SK-N-SH treated with all-trans-retinoic acid at 6 μM for 48 hours (cell line): ENCODE results near the gene DBN1.

ENCODE experiments used
- ATAC-seq: fragments of 200-7000 bp; cut with Tn5 transposase; 3 replicates; pipeline ENCODE4 v1.9.1; 2020; ENCODE audit warnings: mild to moderate bottlenecking, moderate library complexity
- ARNTL ChIP-seq: fragments of 450-650 bp; formaldehyde crosslinking; IDR thresholded peaks from 2 replicates; pipeline ENCODE4 v1.5.0; 2020; ENCODE audit warnings: low read depth, mild to moderate bottlenecking, moderate library complexity, borderline replicate concordance
- BACH2 ChIP-seq: fragments of 250-450 bp; sonication (Bioruptor Pico); IDR thresholded peaks from 2 replicates; pipeline ENCODE4 v1.9.0; 2021; ENCODE audit warnings: mild to moderate bottlenecking, borderline replicate concordance
- ESRRG ChIP-seq: fragments of 250-450 bp; sonication (Bioruptor Pico); IDR thresholded peaks from 2 replicates; pipeline ENCODE4 v1.6.1; 2021; ENCODE audit warnings: mild to moderate bottlenecking
- GLIS3 ChIP-seq: fragments of 250-450 bp; sonication (Bioruptor Pico); IDR thresholded peaks from 2 replicates; pipeline ENCODE4 v1.5.0; 2020; ENCODE audit warnings: mild to moderate bottlenecking, moderate library complexity
- ISL1 ChIP-seq: fragments of 250-450 bp; sonication (Bioruptor Pico); IDR thresholded peaks from 2 replicates; pipeline ENCODE4 v2.1.2; 2022; ENCODE audit warnings: mild to moderate bottlenecking, moderate library complexity
- OSR1 ChIP-seq: fragments of 250-450 bp; sonication (Bioruptor Pico); IDR thresholded peaks from 2 replicates; pipeline ENCODE4 v1.8.0; 2022; ENCODE audit warnings: moderate library complexity, mild to moderate bottlenecking, inconsistent platforms
- PATZ1 ChIP-seq: fragments of 250-450 bp; sonication (Bioruptor Pico); IDR thresholded peaks from 2 replicates; pipeline ENCODE4 v1.8.0; 2020; ENCODE audit warnings: mild to moderate bottlenecking, moderate library complexity, borderline replicate concordance
- PPARA ChIP-seq: fragments of 250-450 bp; sonication (Bioruptor Pico); IDR thresholded peaks from 2 replicates; pipeline ENCODE4 v1.5.0; 2020; ENCODE audit warnings: mild to moderate bottlenecking, borderline replicate concordance
- RARB ChIP-seq: fragments of 250-450 bp; sonication (Bioruptor Pico); IDR thresholded peaks from 2 replicates; pipeline ENCODE4 v1.8.0; 2021; ENCODE audit warnings: mild to moderate bottlenecking, moderate library complexity
- SNAI2 ChIP-seq: fragments of 250-450 bp; sonication (Bioruptor Pico); IDR thresholded peaks from 2 replicates; pipeline ENCODE4 v1.5.0; 2020; ENCODE audit warnings: mild to moderate bottlenecking, moderate library complexity
- TCF4 ChIP-seq: fragments of 250-450 bp; sonication (Bioruptor Pico); IDR thresholded peaks from 2 replicates; pipeline ENCODE4 v1.8.0; 2021; ENCODE audit warnings: mild to moderate bottlenecking, moderate library complexity, borderline replicate concordance
- TOX ChIP-seq: fragments of 250-450 bp; sonication (Bioruptor Pico); IDR thresholded peaks from 2 replicates; pipeline ENCODE4 v1.8.0; 2021; ENCODE audit warnings: mild to moderate bottlenecking, moderate library complexity, borderline replicate concordance
- ZC3H10 ChIP-seq: fragments of 250-450 bp; sonication (Bioruptor Pico); IDR thresholded peaks from 2 replicates; pipeline ENCODE4 v1.5.1; 2021; ENCODE audit warnings: mild to moderate bottlenecking, moderate library complexity
- ZNF565 ChIP-seq: fragments of 450-650 bp; formaldehyde crosslinking; conservative IDR thresholded peaks from 2 replicates; pipeline ENCODE4 v1.5.0; 2020; ENCODE audit warnings: low read depth, mild to moderate bottlenecking, moderate library complexity
- ZNF70 ChIP-seq: fragments of 450-650 bp; formaldehyde crosslinking; IDR thresholded peaks from 2 replicates; pipeline ENCODE4 v1.5.0; 2020; ENCODE audit warnings: mild to moderate bottlenecking, moderate library complexity
- ZNF8 ChIP-seq: fragments of 450-650 bp; formaldehyde crosslinking; IDR thresholded peaks from 2 replicates; pipeline ENCODE4 v1.5.0; 2020; ENCODE audit warnings: mild to moderate bottlenecking, moderate library complexity
- TF ChIP-seq, protein P1 (sequence below): fragments of 250-450 bp; sonication (Bioruptor Pico); IDR thresholded peaks from 2 replicates; pipeline ENCODE4 v1.5.1; 2020; ENCODE audit warnings: low read depth, mild to moderate bottlenecking, moderate library complexity
- TF ChIP-seq, protein P2 (sequence below): fragments of 250-450 bp; sonication (Bioruptor Pico); IDR thresholded peaks from 2 replicates; pipeline ENCODE4 v1.5.0; 2020; ENCODE audit warnings: mild to moderate bottlenecking, moderate library complexity
- TF ChIP-seq, protein P3 (sequence below): fragments of 250-450 bp; sonication (Bioruptor Pico); IDR thresholded peaks from 2 replicates; pipeline ENCODE4 v1.5.1; 2021; ENCODE audit warnings: mild to moderate bottlenecking, moderate library complexity
- TF ChIP-seq, protein P4 (sequence below): fragments of 250-450 bp; sonication (Bioruptor Pico); IDR thresholded peaks from 2 replicates; pipeline ENCODE4 v1.8.0; 2021; ENCODE audit warnings: low read depth, mild to moderate bottlenecking, moderate library complexity, borderline replicate concordance

DBN1 gene

DNA sequence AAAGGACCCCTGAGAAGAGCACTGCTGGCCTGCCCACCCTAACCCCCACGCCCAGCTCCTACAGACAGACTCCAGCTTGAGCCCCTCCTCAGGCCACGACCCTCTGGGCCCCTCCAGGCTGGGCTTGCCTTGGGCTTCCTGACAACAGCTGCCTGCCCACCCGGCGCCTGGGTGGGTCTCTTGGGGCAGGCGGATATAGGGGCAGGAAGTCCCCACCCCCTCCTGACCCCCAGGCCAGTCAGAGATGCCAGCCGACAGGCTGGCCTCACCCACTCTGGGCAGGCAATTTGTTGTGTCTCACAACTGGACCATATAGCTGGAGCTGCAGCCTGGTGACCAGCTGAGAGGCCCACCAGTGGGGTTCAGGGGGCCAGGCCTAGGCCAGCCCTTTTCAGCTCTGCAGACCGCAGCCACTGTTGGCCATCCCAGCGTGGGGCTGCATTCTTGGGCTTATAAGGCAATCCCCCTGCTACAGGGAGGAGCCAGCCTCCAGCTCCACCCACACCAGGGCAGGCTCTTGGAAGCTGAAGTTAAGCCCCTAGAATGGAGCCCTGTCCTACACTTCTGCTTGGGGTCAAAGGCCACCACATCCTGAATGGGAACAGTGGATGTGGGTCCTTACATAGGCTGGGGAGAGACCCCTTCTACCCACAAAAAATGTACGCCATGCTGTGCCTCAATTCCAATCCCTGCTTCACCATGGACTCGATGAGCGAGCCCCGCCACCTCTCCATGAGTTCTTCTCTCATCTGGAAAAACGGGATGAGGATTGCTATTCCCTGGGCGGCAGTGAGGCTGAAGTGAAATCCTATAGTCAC, 22.0 kb upstream of the DBN1 start:
- ATAC-seq, result peak; percentile 31

DNA sequence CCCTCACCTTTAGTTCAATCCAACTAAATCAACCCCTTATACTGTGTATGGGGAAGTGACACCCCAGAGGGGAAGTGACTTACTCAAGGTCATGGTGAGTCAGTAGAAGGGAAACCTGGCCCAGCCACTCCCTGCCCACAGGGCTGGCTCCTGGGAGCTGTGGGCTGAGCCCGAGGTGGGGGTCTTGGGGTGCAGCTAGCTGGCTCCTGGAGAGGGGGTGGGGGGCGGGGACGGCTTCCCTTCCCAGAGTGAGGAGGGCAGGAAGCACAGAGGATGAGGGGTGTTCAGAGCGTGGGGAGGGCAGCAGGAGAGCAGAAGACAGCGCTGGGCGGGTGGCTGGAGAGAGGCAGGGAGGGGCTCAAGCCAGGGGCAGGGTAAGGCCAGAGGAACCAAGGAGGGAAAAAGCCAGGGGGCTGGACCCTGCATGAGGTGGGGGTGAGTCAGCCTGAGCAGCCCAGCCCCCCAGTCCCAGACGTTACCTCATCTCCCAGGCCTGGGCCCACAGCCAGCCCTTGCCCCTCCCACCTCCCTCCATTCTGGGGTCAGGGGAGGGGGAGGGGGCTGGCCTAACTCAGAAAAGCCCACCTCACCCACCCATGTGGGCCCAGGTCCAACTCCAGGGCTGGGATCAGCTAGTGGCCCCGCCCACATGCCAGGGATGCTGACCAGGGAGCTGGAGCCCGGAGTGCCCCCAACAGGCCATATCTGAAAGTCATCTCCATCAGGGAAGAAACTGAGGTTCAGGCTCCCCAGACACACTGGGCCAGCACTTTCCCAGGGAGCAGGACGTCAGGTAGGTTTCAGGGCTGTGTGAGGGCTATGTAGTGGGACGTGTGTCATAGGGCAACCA, 21.1 kb upstream of the DBN1 start:
- peak; percentile 19 for ATAC-seq
- TF ChIP-seq RARB (CRISPR knock-in tag), result no peak
- TF ChIP-seq ZNF8 (CRISPR knock-in tag), result no peak
- TF ChIP-seq, protein P1, sequence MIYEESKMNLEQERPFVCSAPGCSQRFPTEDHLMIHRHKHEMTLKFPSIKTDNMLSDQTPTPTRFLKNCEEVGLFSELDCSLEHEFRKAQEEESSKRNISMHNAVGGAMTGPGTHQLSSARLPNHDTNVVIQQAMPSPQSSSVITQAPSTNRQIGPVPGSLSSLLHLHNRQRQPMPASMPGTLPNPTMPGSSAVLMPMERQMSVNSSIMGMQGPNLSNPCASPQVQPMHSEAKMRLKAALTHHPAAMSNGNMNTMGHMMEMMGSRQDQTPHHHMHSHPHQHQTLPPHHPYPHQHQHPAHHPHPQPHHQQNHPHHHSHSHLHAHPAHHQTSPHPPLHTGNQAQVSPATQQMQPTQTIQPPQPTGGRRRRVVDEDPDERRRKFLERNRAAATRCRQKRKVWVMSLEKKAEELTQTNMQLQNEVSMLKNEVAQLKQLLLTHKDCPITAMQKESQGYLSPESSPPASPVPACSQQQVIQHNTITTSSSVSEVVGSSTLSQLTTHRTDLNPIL, result peak; percentile 83
- TF ChIP-seq PATZ1, result peak; percentile 45; the same call in 1 of the 2 replicates
- no peak for TF ChIP-seq SNAI2 (CRISPR knock-in tag)
- no peak for TF ChIP-seq ZC3H10 (CRISPR knock-in tag)
- TF ChIP-seq GLIS3 (CRISPR knock-in tag), result 0 out of 2 replicates have a peak, but pooled peaks have one; percentile 22
- no peak for TF ChIP-seq PPARA
- TF ChIP-seq, protein P2, sequence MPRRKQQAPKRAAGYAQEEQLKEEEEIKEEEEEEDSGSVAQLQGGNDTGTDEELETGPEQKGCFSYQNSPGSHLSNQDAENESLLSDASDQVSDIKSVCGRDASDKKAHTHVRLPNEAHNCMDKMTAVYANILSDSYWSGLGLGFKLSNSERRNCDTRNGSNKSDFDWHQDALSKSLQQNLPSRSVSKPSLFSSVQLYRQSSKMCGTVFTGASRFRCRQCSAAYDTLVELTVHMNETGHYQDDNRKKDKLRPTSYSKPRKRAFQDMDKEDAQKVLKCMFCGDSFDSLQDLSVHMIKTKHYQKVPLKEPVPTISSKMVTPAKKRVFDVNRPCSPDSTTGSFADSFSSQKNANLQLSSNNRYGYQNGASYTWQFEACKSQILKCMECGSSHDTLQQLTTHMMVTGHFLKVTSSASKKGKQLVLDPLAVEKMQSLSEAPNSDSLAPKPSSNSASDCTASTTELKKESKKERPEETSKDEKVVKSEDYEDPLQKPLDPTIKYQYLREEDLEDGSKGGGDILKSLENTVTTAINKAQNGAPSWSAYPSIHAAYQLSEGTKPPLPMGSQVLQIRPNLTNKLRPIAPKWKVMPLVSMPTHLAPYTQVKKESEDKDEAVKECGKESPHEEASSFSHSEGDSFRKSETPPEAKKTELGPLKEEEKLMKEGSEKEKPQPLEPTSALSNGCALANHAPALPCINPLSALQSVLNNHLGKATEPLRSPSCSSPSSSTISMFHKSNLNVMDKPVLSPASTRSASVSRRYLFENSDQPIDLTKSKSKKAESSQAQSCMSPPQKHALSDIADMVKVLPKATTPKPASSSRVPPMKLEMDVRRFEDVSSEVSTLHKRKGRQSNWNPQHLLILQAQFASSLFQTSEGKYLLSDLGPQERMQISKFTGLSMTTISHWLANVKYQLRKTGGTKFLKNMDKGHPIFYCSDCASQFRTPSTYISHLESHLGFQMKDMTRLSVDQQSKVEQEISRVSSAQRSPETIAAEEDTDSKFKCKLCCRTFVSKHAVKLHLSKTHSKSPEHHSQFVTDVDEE (CRISPR knock-in tag), result no peak
- TF ChIP-seq ISL1 (CRISPR knock-in tag), result no peak
- TF ChIP-seq ARNTL (CRISPR knock-in tag), result no peak
- TF ChIP-seq, protein P3, sequence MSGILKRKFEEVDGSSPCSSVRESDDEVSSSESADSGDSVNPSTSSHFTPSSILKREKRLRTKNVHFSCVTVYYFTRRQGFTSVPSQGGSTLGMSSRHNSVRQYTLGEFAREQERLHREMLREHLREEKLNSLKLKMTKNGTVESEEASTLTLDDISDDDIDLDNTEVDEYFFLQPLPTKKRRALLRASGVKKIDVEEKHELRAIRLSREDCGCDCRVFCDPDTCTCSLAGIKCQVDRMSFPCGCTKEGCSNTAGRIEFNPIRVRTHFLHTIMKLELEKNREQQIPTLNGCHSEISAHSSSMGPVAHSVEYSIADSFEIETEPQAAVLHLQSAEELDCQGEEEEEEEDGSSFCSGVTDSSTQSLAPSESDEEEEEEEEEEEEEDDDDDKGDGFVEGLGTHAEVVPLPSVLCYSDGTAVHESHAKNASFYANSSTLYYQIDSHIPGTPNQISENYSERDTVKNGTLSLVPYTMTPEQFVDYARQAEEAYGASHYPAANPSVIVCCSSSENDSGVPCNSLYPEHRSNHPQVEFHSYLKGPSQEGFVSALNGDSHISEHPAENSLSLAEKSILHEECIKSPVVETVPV, result no peak
- TF ChIP-seq BACH2 (CRISPR knock-in tag), result no peak
- no peak for TF ChIP-seq OSR1 (CRISPR knock-in tag)
- TF ChIP-seq ZNF70 (CRISPR knock-in tag), result no peak
- no peak for TF ChIP-seq ZNF565 (CRISPR knock-in tag)
- TF ChIP-seq TCF4 (CRISPR knock-in tag), result no peak

More for the DNA sequence above, 22.0 kb upstream of the DBN1 start:
- no peak for TF ChIP-seq TCF4 (CRISPR knock-in tag)

- ATAC-seq, result no peak
- no peak for TF ChIP-seq TOX (CRISPR knock-in tag)
- TF ChIP-seq ZNF70 (CRISPR knock-in tag), result no peak
- TF ChIP-seq, all 23 proteins: peak for 0
Observed at GRCh38 chr5:177493795-177494345, 20.4 kb upstream of the DBN1 start.

DNA sequence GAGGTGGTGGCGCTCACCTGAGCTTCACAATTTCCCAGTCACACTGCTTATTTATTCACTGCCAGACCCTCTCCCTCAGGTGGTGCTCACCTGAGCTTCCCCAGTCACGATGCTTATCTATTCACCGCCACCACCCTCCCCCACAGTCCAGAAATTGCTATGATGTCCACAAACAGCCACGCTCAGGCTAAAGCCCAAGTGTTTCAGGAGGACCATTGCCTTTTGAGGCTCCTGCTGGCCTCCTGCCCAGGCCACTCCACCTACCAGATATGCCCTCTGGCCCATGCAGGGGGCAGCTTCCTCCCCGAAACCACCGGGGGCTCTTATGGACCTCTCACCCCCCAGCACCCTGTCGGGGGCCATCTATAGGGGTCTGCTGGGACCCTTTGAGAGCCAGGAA, 19.4 kb upstream of the DBN1 start:
- ATAC-seq, result no peak
- no peak for TF ChIP-seq ARNTL (CRISPR knock-in tag)
- TF ChIP-seq BACH2 (CRISPR knock-in tag), result no peak
- no peak for TF ChIP-seq PPARA
- TF ChIP-seq ZNF70 (CRISPR knock-in tag), result no peak
- TF ChIP-seq ZNF565 (CRISPR knock-in tag), result no peak
- TF ChIP-seq TCF4 (CRISPR knock-in tag), result no peak
- no peak for TF ChIP-seq OSR1 (CRISPR knock-in tag)
- no peak for TF ChIP-seq TOX (CRISPR knock-in tag)
- TF ChIP-seq, protein P4, sequence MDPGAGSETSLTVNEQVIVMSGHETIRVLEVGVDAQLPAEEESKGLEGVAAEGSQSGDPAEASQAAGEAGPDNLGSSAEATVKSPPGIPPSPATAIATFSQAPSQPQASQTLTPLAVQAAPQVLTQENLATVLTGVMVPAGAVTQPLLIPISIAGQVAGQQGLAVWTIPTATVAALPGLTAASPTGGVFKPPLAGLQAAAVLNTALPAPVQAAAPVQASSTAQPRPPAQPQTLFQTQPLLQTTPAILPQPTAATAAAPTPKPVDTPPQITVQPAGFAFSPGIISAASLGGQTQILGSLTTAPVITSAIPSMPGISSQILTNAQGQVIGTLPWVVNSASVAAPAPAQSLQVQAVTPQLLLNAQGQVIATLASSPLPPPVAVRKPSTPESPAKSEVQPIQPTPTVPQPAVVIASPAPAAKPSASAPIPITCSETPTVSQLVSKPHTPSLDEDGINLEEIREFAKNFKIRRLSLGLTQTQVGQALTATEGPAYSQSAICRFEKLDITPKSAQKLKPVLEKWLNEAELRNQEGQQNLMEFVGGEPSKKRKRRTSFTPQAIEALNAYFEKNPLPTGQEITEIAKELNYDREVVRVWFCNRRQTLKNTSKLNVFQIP (CRISPR knock-in tag), result no peak
- TF ChIP-seq ISL1 (CRISPR knock-in tag), result no peak
- no peak for TF ChIP-seq ZNF8 (CRISPR knock-in tag)
- no peak for TF ChIP-seq ESRRG
- TF ChIP-seq, protein P2 (CRISPR knock-in tag), result no peak
- TF ChIP-seq RARB (CRISPR knock-in tag), result no peak
